GM19351 (cell line): Measurements from ENCODE around the gene SPARC.

Experiments
- ATAC-seq: cut with Tn5 transposase; IDR thresholded peaks from one replicate; pipeline ENCODE4 v1.9.1; 2021; ENCODE audit warnings: mild to moderate bottlenecking, moderate library complexity; ENCODE audit not compliant: unreplicated experiment

The SPARC gene

DNA sequence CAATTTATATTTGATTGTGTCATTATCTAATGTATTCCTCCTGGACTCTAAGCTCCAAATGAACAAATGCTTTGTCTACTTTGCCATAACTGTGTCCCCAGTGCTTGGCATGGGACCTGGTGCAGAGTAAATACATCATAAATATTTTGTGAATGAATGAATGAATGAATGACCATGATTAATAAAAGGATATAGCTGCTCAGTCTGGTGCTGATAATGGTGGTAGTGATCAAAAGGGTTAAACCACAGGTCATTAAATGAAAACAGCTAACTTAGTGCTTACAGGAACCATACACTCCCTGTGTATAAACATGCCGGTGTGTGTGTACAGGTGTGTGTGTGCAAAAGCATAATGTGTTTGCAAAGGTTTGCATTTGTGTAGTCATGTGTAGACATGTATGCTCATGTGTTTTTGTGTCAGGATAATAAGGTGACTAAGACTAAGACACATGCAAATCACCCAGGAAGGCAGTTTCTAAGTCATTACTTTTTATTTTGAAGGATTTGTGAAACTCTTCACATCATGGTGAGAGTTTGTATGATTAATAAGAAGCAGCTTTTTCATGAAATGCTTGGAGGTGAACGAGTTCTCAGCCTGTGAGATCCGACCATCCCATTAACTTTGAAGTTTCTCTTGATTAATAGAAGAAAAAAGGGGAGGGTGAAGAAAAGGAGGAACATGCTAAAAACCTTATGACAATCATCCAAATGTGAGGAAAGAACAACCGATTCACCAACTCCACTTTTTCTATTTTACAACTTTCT lies 24.6 kb downstream of the SPARC start:
- peak; percentile 70 for ATAC-seq

DNA sequence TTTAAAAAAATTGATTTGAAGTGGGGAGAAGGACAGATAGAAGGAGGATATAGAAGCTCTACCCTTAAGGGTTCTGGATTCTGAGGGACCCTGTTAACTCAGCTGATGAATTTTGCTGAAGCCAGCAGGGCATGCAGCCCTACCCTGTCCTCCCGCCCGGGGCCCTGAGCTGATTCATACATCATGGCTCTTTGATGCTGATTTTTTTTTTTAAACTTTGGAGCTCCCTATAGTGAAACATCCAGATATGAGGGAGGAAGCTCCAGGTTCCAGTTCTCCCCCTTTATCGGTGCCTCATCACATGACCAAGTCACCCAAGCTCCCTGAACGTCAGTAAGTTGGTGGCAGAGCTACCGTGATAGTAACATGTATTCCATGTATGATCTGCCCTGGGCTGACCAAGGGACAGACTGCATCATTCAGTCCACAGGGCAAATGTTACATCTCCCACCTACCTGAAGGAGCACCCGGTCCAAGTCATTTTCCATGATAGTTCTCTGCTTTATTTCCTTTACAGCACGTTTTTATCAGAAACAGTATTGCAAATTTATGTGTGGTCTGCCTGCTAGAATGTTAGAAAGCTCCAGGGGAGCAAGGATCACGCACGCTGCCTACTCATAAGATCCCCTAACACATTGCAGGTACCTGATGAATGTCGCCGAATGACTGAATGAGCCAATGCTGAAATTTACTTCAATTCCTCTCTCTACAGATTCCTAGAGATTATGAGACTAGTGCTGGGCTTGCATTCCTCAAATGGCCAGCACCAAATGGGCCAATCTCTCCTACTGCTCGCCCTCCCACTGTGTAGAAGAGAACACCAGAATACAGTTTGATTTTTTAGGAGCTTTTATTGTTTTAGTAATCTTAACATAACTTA lies 25.9 kb downstream of the SPARC start:
- ATAC-seq = no peak

DNA sequence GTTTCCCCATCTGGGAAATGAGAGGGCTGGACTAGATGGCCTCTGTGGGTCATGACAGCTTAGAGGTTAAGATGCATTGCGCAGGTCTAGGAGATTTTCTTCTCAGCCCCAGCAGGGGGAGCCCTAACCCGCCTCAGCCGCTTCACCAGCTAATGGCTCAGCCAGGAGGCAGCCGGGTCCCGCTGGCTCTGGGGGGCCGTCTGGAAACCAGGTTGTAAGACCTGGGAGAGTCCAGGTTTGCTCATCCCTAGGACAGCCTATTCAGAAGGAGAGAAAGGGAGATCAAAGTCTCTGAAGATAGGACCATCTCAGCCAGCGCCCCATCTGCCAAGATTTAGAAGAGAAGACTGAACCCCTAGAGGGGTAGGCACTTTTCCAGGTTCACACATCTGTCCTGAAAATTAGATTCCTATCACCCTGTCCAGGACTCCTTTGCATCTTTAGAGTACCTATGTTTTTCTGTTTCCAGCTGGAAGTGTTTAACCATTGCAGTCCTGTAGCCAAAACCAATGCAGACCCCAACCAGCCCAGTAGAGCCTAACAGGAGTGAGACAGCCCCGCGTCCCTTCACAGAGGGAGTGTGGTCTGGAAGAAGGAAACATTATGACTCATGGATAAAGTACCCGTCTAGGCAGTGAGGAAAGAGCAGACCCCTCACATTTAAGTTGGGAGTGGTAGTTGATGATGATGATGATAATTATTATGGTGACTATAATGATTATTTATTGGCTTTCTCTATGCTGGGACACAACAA lies 27.5 kb downstream of the SPARC start:
- peak; percentile 66 for ATAC-seq

DNA sequence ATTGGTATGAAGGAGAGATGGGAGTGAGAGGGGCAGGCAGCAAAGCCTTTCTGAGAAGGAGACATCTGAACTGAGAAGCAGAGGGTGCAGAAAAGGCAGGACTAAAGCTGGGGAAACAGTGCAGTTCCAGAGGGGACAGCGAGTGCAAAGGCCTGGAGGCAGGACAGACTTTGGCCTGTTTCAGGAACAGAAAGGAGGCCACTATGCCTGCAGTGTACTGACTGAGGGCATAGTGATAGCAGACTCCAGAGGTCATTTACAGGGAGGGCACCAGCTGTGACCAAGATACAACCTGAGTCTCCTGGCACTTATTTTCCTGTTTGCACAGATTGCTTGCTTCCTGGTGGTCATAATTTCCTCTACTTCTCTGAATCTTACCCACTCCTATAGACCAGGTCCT lies 29.6 kb downstream of the SPARC start:
- ATAC-seq = no peak

DNA sequence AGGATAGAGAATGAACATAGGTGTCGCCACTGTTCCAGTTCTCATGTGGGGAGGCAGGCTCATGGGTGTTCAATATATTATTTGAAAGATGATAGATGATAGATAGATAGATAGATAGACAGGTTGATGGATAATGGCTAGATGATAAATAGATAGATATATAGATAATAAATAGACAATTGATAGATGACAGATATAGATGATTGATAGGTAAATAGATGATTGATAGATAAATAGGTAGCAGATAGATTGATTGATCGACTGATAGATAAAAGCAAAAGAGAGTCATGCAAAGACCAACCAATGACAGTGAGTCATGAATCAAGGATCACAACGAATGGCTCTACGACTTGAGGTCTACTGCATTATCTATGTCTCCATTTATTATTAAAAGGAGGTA lies 30.4 kb downstream of the SPARC start:
- no peak for ATAC-seq

DNA sequence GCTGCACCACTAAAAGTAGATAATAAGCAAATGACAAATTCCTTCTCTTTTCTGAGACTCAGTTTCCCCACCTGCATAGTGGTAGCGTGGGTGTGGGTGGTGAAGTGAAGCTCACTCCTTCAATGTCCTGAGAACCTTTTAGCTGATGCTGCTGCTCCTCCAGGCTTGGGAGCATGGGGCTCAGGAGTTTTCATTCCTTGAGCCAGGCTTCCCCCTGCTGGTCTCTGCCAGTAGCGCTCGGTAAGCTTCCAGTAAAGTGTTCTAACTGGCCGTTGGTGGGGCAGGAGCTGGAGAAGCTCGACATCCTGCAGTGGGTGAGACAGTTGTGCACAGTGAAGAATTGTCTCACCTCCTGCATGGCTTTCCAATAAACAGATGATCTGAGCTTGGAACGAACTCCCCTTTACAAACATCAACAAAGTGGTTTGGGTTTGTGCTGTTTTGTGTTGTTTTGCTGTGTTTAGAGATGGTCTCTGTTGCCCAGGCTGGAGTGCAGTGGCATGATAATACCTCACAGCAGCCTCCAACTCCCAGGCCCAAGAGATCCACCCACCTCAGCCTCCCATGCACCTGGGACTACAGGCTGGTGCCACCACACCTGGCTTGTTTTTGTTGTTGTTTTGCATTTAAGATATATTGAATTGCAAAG lies 34.6 kb downstream of the SPARC start:
- ATAC-seq = peak; percentile 100

DNA sequence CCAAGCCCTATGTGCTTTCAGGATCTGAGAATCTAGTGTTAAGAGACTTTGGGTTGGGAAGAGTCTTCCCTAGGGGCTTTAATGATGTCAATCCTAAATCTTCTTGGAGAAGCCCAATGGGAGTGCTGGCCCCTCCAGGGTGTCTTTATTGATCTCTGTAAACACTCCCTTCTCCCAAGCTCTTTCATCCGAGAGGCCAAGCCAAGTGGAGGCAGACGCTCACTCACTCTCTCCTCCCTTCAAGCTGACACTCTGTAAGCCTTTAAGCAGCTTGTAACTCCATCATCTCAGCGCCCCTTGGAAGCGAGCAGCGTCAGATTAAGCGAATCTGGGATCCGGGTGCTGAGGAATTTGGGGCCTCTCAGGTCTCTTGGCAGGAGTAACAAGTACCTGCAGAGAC lies 37.7 kb downstream of the SPARC start:
- no peak for ATAC-seq

DNA sequence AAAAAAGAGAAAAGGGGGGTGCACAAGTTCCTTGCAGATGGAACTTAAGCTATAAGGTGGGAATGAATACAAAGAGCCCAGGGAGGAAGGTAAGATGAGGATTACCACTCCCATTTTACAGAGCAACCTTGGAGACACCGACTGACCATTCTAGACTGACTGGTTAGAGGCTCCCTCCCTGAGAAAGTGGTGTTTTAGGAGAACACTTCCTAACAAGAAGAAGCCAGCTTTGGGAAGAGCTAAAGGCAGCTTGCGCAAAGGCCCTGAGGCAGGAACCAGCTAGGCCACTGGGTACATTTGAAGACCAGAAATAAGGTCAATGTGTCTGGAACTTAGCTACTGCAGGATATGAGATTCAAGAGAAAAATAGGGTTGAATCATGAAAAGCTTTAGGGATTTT lies 38.6 kb downstream of the SPARC start:
- no peak for ATAC-seq

DNA sequence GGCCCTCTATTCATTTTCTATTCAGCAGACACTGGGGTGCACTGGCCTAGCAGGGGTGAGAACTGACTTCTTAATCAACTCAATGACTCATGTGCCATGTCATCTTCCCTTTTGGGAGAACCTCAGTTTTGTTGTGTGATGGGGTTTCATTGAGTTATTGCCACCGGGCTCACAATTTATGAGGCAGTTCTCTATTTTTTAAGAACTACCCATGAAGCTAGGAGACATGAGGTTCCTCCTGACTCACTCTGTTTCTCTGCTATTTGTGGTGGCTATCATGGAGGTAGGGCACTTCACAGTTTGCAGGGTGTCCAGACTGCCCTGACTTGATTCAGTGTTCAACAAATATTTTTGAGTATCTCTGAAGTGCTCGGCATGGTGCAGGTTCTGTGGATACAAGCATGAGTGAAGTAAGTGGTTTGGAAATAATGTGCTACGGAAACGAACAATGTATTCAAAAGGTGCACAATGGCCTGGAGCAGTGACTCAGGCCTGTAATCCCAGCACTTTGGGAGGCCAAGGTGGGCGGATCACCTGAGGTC lies 39.3 kb downstream of the SPARC start:
- no peak for ATAC-seq

DNA sequence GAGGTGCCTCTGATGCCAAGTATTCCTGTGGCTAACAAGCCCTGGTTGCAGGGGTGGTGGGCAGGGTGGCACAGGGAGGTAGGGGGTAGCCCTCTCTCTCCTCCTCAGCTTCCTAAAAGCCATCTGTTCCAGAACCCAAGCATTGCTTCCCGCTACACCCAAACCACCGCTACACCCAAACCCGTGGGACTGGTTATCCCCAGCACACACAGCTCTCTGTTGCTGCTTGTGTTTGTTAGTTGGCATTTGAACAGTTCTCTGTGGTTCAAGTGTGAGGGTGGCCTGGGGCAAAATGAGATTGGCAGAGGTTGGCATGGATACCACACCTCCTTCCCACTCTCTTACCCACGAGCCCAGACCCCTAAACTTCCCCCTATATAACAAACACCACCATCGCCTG lies 40.4 kb downstream of the SPARC start:
- no peak for ATAC-seq

DNA sequence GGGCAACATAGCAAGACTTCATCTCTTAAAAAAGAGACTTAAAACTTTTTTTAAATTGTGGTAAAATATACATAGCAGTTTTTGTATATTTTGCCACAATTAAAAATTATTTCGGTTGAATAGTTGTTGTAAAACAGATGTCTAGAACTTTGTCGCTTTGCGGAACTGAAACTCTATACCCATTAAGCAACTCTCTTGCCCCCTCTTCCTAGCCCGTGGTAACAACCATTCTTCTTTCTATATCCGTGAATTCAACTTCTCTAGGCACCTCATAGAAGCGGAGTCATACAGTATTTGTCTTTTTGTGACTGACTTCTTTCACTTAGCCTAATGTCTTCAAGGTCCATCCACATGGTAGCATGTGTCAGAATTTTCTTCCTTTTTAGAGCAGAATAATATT lies 43.3 kb downstream of the SPARC start:
- ATAC-seq = no peak

DNA sequence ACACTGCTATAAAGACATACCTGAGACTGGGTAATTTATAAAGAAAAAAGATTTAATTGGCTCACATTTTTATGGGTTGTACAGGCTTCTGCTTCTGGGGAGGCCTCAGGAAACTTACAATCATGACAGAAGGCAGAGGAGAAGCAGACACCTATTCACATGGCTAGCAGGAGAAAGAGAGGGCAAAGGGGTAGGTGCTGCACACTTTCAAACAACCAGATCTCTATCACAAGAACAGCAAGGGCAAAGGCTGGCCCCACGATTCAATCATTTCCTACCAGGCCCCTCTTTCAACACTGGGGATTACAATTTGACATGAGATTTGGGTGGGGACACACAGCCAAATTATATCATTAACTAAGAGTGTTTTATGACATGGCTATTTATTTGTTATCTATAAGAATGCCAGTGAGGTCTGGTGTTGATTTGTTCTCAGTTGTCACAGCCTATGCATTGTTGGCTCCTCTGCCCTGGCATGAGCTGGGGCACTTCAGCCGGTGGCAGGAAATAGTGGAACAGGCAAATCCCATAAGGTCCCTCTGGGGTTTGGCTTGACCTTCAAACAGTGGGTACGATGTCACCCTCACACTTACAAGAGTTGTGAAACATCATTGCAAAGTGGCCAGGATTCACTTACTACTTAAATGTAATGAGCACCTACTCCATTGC lies 44.1 kb downstream of the SPARC start:
- no peak for ATAC-seq

DNA sequence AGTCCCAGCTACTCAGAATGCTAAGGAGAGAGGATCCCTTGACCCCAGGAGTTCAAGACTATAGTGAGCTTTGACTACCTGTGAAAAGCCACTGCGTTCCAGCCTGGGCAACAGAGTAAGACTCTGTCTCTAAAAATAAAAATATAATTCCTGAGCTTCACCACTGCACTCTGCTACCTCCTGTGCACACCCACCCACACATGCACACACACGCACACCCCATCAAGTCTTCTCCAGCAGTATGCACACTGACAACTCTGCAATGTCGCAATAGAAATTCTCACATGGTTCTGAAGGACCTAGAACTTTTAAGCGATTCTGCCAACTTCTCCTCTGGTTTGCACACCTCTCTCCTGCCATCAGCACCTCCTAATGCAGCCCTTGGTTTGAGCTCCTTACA lies 48.1 kb downstream of the SPARC start:
- ATAC-seq = no peak

DNA sequence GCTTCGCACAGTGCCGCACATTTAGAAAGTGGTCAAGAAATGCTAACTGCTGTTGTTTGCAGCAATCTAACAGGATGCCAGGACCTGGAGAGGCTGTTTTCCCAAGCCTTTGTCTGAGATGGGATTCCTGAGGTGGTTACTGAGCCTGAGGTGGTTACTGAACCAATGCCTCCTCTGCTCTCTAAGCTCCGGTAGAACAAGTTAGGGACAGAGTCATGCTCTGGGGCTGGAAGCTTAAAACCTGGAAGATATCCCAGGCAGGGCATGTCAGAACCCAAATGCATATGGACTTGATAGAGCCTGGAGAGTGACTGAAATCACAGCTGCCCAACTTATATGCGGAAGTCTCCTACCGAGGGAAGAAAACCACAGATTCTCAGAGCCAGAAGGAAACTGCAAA lies 49.0 kb downstream of the SPARC start:
- ATAC-seq = no peak

DNA sequence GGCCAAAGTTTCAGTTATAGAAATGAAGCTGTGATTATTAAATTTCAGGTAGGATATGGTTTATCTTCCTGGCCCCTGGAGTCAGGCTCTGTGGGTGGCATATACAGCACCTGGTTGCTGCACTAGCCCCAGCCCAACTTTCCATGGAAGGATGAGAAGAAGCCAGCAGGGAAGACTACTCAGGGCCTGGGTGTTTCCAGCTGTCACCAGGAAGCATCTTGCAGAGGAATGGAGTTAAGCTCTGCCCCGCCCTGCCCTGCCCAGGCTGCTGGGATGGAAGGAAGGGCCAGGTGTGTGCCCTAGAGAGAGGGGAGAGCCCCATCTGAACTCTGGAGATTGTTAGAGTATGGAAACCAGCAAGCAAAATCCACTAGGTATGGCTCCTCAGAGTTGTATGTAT lies 52.8 kb downstream of the SPARC start:
- ATAC-seq = no peak

DNA sequence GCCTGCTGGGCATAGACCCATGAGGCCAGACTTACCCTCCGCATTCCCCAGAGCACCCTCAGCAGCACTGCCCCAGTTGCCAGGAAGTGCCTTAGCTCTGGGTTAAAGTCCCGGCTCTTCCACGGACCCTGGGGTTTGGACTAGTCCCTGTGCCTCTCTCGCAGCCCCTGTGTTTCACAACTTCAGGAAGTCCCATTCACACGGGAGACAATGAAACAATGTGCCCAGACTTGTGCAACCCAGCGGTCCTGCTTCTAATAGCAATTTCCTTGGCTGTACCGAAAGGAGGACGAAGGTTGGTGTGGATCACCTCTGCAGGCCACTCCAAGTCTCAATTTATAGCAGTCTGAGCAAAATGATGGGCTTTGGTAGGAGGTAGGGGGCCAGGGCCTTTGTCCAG lies 53.8 kb downstream of the SPARC start:
- ATAC-seq = no peak

DNA sequence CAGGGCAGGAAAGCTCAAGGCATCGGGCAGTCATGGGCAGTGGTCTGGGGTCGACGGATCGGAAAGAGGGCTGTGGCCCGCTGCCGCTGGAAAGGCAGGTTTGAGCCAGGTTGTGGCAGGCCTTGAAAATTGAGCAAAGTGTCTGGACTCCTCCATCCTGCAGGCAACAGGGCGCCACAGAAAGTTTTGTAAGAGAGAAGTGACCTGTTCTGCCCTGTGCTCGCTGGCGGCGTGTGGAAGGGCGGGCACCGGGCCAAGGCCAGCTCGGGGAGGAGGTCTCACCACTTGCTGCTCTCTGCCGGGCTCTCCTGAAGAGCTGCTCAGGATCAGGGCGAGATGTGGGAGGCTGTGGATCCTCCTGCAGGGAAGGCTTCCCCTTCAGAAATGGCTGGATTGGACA lies 54.2 kb downstream of the SPARC start:
- no peak for ATAC-seq

DNA sequence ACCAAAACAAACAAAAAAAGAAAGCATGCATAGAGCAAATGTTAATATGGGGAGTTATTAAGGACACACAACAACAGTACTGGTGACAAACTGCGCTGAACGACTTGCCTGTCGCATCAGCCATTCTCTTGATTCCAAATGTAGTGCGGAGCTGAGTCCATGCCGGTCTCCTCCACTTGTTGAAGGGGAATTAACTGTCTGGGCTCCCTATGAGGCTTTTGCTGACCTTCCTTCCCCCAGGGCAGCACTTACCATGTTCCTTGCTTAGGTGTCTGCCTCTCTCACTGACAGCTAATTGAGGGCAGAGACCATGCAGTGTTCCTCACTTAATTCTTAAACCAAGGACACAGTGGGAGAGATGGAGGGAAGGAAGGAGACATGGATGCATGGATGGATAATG lies 54.8 kb downstream of the SPARC start:
- ATAC-seq = no peak

DNA sequence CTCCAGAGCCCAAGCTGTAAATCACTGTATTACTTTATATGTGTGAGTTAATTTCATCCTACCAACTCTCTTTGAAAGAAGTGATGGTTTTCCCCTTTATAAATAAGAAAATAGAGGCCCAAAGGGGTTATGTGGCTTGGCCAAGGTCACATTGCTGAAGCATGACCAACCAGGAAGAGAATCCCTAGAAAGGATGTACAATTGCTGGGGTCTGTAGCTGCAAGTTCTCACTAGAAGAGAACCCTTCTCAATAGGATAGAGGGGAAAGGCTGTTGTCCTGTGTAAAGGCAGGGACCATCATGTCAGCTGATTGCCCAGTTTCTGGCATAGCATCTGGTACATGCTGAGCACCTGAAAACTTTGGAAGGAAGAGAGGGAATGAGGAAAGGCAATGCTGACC lies 56.6 kb downstream of the SPARC start:
- no peak for ATAC-seq

DNA sequence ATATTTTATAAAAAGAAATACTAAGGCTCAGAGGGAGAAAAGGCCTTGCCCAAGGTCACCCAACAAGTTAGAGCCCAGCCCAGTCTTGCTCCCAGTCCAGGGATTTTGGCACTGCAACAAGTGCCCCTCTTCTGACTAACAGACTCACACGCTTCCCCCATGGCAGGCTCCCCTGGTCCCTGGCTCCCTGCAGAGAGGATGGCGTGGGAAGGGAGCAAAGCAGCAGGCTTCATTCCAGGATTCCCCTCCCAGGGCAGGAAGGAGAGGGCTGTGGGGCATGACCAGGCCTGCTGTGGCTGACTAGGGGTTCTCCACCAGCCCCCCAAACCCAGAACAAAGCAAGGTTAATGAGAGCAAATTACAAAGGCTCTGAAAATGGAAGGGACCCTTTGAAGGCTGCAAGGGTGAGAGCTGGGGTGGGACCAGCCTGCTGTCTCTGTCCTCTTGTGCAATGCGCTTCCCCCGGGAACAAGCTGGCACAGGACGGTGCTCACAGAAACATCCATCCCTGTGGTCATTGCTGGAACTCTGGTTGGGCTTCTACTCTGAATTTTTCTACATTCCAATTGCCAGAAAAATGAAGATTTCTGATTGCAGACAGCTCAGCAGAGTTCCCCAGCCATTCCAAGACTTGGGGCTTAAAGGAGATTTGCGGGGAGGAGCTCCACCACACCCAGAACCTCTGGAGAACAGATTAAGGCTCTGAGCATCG lies 58.4 kb downstream of the SPARC start:
- ATAC-seq = no peak
